MG63 (cell line): Measurements from ENCODE around the gene MARCHF3. TPM values are rescaled to one million over a fixed set of nuclear protein-coding genes. Genes with fewer than 3 reads are reported as not detected.
"Not testable (repeated sequence)": the region's sequence is repeated elsewhere in the genome, so short reads cannot be mapped to it uniquely, and the experiment has no call there.

ENCODE experiments used
- DNase-seq: peaks from one replicate; pipeline ENCODE4 v3.0.0-alpha.2; 2020
- H3K27me3 ChIP-seq: fragments of 250-450 bp; sonication (Bioruptor Pico); 2 replicates; pipeline ENCODE4 v1.5.1; 2020; ENCODE audit warnings: mild to moderate bottlenecking, moderate library complexity
- H3K36me3 ChIP-seq: fragments of 250-450 bp; sonication (Bioruptor Pico); 2 replicates; pipeline ENCODE4 v1.5.1; 2020; ENCODE audit warnings: mild to moderate bottlenecking, moderate library complexity
- H3K4me3 ChIP-seq: fragments of 250-450 bp; sonication (Bioruptor Pico); 2 replicates; pipeline ENCODE4 v1.5.1; 2020; ENCODE audit warnings: mild to moderate bottlenecking, moderate library complexity
- H3K9me3 ChIP-seq: fragments of 250-450 bp; sonication (Bioruptor Pico); 2 replicates; pipeline ENCODE4 v1.5.1; 2020; ENCODE audit warnings: mild to moderate bottlenecking, moderate library complexity
- total RNA-seq: library from RNA; depleted of rRNA; stranded (reverse); fragments of >200 nt; shearing (Covaris generic); gene quantifications from 2 replicates; pipeline ENCODE4 v1.2.3, GENCODE V29; 2014; ENCODE audit warnings: low replicate concordance

MARCHF3 gene
- total RNA-seq, 1 experiment from 2014 or later: 5.2 TPM

DNA sequence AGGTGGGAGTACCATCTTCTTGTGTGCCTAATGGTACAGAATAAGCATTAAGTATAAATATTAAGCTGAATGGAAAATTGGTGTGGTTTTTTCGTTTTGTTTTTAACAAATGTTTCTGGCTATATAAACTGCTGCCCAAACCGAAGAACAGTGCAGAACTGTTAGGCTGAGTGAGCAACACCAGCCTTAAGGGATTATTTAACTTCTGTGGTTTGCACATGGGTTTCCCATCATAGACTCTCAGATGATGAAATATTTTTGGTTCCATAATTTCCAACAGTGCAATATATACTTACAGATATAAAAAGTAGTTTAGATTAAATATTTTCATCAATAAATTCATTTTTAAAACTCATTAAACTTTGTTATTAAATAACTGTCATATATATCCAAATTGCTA lies 26.5 kb upstream of the MARCHF3 start:
- Histone ChIP-seq H3K4me3 (no peak overlapping the region), H3K36me3 (peaks cover 39% of the 10 kb centered on the region), H3K27me3 (no peaks in the 10 kb centered on the region), H3K9me3 (no peaks in the 10 kb centered on the region)
- DNase-seq: no peak

DNA sequence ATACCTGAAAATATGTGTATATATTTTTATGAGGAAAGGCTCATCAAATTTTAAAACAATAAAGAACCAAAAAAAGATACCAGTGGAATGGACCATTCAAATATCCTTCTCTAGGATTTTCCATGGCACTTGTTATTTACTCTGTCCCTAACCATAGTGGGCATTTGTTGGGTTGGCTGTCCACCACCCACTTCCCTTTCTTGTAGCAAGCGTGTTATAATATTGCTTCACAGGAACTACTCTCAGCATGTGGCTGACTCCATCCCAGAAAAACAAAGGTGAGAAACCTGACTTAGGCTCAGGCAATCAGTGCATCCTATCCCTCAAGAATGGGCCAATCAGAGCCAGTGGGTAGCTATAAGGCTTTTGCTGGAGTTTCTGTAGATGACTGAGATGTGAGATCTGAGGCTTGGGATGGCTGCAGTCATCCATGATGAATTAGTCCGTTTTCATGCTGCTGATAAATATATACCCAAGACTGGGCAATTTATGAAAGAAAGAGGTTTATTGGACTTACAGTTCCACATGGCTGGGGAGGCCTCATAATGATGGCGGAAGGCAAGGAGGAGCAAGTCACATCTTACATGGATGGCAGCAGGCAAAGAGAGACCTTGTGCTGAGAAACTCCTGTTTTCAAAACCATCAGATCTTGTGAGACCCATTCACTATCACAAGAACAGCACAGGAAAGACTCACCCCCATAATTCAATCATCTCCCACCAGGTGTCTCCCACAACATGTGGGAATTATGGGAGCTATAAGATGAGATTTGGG lies 25.7 kb upstream of the MARCHF3 start:
- no peak overlapping the region for H3K4me3 ChIP-seq
- H3K36me3 ChIP-seq: peaks cover 43% of the 10 kb centered on the region
- H3K9me3 ChIP-seq: no peaks in the 10 kb centered on the region
- DNase-seq: no peak
- H3K27me3 ChIP-seq: no peaks in the 10 kb centered on the region

DNA sequence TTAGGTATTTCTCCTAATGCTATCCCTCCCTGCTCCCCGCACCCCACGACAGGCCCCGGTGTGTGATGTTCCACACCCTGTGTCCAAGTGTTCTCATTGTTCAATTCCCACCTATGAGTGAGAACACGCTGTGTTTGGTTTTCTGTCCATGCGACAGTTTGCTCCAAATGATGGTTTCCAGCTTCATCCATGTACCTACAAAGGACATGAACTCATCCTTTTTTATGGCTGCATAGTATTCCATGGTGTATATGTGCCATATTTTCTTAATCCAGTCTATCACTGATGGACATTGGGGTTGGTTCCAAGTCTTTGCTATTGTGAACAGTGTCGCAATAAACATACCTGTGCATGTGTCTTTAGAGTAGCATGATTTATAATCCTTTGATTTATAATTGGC lies 23.2 kb upstream of the MARCHF3 start:
- not testable (repeated sequence) for H3K4me3 ChIP-seq, H3K9me3 ChIP-seq, H3K27me3 ChIP-seq, DNase-seq
- H3K36me3 ChIP-seq: peaks cover 43% of the 10 kb centered on the region

DNA sequence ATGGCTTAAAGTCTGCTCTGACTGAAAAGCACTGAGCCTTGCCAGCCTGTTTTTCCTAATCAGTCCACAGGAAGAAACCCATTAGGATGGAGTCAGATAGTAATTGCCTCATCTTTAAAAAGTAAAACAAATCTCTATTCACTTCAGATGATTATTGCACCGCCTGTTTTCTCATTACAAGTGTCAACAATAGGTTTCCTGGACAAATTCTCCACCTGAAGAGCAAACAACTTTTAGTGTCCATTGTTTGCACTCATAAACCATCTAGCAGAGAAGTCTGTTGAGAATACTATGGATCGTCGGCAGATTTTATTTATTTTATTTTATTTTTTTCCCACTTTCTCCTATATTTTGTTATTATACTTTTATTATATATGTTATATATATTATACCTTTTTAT lies 22.7 kb upstream of the MARCHF3 start:
- H3K9me3 ChIP-seq: no peaks in the 10 kb centered on the region
- H3K36me3 ChIP-seq: peaks cover 40% of the 10 kb centered on the region
- no peaks in the 10 kb centered on the region for H3K27me3 ChIP-seq
- no peak overlapping the region for H3K4me3 ChIP-seq
- DNase-seq: no peak

DNA sequence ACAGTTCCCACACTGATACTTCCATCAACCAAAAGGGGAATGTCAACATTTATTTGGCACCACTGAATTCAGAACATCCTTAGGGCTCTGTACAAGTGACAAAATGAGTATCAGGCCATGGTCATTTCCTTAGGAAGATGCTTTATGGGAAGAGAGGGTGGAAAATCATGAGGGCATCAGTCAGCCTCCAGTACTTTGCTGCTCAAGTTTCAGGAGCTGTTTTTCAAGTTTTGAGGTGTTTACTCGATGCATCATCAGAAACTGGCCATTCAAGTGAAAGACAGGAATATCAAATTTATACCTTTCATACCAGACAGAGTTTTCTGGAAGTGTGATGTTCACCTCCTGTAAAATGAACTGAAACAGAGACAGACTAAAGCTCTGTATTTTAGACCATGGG lies 21.2 kb upstream of the MARCHF3 start:
- H3K9me3 ChIP-seq: no peaks in the 10 kb centered on the region
- H3K4me3 ChIP-seq: no peak overlapping the region
- H3K27me3 ChIP-seq: no peaks in the 10 kb centered on the region
- peaks cover 35% of the 10 kb centered on the region for H3K36me3 ChIP-seq
- DNase-seq: no peak

DNA sequence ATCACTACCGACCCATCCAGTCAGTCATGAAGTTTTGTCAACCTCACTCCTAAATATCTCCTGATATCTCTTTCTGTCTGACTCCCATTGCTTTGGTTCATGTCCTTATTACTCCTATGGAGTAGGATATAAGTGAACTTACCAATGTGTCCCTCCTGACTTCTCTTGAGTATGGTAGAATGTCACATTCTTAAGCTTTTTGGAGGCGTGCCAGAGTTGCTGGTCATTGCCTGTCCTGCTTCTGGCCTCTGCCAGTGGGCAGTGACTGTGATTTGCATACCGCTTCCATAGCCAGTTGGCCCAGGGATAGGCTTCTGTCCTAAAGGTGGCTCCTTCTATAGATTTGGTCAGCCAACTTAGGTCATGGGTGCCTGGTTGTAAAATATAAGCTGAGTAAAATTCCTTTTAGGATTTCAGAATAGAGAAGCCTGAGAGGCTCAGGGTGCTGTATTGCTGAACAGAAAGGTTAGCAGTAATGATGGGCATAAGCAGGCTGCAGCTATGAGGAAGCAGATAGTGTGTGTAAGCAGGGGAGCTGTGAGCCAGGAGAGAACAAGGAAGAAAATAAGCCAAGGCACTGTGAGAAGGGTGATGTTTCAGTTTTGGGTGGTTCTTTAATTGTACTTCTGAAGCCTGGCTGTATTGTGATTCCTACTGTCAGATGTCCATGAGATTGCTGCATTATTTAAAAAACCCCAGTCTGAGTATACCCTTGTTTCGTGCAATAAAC lies 16.1 kb upstream of the MARCHF3 start:
- no peaks in the 10 kb centered on the region for H3K27me3 ChIP-seq
- H3K4me3 ChIP-seq: no peak overlapping the region
- DNase-seq: no peak
- H3K9me3 ChIP-seq: no peaks in the 10 kb centered on the region
- H3K36me3 ChIP-seq: peaks cover 8% of the 10 kb centered on the region

DNA sequence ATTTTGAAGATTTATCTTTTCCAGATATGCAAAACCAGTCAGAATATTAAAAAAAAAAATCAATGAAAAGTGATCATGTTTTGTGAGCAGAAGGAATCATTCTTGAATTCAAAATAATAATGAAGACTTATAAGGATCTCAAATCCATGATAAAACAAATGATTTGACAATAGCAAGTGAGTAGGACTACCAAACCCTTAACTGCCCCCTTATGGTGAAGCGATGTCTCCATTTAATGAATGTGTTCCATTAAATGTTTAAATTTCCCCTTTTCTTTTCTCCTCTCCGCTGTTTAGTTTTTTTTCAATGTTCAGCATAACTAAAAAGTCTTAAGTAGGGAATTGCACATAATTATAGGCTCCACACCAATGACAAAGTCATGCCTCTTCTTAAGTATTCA lies 12.2 kb upstream of the MARCHF3 start:
- H3K4me3 ChIP-seq: no peak overlapping the region
- no peak for DNase-seq
- H3K36me3 ChIP-seq: peaks cover 8% of the 10 kb centered on the region
- no peaks in the 10 kb centered on the region for H3K27me3 ChIP-seq
- H3K9me3 ChIP-seq: no peaks in the 10 kb centered on the region

DNA sequence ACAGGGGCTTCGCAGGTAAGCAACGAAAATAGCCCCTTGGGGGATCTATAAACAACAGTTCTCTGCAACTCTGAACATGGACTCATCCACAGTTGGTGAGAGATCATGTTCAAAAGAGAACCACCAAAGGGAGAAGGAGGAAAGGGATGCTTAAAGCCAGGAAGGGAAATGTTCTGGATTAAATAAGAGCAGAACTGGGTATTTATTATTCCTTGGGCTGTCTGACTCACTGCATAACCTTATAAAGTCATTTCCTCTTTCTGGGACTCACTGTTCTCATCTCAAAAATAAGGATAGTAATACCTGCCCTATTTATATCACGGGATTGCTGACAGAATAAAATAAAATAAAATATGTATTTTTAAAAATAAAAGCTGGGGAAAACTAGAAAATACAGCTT lies 11.2 kb upstream of the MARCHF3 start:
- H3K4me3 ChIP-seq: no peak overlapping the region
- no peaks in the 10 kb centered on the region for H3K9me3 ChIP-seq
- H3K36me3 ChIP-seq: no peaks in the 10 kb centered on the region
- H3K27me3 ChIP-seq: no peaks in the 10 kb centered on the region
- DNase-seq: no peak

DNA sequence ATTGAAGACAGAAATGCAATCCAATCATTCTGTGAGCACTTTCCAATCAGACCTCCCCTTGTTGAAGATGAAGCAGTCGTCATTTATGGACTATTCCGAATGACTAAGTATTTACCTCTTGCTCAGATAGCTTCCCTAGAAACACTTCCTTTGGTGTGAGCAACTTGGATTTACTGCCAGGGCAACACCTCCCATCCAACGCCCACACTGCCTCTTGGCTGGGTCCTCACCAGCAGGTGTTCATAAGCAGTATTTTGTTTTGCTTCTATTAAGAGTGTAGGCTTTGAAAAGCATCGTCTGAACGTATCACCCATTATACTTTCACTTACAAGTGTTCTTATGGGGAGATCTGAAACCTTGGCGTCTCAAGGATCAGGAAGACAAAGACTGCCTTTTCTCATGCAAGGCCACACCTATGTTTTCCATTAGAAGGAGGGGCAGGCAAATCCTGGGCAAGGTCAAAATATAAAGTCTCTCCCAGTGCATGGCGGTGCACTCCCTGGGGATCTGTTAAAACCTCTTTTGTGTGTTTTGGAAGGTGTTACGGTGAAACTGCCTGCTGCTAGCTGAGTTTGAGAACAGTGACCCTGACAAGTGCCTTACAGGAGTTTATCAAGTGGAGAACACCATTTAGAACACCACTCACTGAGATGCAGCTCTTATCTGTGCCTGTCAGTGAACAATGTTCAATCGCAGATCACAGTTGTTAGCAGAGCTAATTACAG lies 10.6 kb upstream of the MARCHF3 start:
- no peaks in the 10 kb centered on the region for H3K27me3 ChIP-seq
- H3K36me3 ChIP-seq: no peaks in the 10 kb centered on the region
- no peak overlapping the region for H3K4me3 ChIP-seq
- peak; percentile 50 for DNase-seq
- no peaks in the 10 kb centered on the region for H3K9me3 ChIP-seq

DNA sequence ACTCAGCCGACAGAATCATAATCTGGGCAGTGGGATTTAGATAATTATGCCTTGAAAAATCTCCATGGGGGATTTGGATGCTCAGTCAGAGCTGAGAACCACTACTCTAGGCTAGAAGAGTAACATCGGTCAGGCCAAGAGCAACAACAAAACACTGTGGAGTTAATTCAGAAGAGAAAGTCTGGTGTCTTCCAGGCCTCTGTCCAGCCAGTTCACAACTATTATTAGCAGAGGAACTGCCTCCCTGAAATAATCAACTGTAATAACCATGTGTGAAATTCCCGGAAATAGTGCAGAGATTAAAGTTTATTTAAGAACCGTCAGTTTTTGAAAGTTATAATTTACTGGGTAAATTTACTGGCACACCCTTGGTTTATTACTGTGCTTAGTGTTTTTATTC lies 8.2 kb upstream of the MARCHF3 start:
- no peak overlapping the region for H3K4me3 ChIP-seq
- H3K9me3 ChIP-seq: no peaks in the 10 kb centered on the region
- no peaks in the 10 kb centered on the region for H3K27me3 ChIP-seq
- H3K36me3 ChIP-seq: no peaks in the 10 kb centered on the region
- no peak for DNase-seq

DNA sequence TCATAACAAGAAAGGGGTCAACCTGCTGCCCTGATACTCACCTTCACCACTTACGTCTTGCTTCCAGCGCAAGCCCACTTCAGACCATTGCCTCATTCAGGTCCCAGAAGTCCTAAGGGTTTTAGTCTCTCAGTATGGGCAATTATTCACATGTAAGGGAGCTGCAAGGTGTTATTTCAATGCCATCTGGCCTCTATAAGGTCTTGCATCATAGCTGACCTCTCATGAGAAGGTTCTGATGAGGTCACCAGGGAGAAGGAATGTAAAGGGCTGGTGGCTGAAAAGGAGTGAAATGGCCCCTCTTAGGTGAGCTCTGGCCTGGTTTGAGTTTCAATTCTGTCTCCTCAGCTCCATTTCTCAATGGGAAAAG lies 1.5 kb upstream of the MARCHF3 start:
- no peak overlapping the region for H3K4me3 ChIP-seq
- no peaks in the 10 kb centered on the region for H3K27me3 ChIP-seq
- no peaks in the 10 kb centered on the region for H3K9me3 ChIP-seq
- H3K36me3 ChIP-seq: no peaks in the 10 kb centered on the region
- DNase-seq: no peak

DNA sequence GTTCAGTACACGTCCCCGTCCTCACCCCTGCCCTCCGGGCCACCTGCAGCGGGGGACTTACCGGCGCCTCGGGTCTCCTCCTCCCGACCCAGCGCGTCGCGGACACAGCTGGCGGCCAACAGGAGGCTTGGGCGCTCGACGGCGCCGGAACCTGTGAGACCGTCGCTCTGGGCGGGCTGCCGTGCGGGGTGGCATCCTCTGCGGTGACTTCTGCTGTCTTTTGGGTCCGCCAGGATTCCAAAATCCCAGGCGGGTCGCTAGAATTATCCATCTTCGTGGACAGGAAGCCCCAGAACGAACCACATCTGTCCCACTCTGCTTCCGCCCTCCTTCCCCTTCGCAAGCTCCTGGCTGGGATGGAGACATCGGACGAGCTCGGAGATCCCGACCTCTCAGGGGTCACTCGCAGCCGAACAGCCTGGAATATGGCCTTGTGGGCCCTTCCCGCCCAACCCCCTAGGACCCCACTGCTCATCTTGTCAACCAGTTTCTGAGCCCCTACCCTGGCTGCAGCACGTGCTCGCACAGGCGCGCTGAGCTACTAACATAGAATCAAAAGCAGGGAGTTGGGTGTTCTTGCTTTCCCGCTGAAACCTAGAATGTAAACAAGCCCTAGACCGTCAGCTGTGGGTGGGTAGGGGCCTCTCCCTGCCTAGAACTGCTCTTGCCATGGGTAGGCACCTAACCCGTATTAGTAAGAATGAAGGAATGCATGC lies 947 bp upstream of the MARCHF3 start:
- DNase-seq: no peak
- Histone ChIP-seq H3K9me3 (no peaks in the 10 kb centered on the region), H3K27me3 (no peaks in the 10 kb centered on the region), H3K4me3 (peak overlapping the region; percentile 96), H3K36me3 (no peaks in the 10 kb centered on the region)

DNA sequence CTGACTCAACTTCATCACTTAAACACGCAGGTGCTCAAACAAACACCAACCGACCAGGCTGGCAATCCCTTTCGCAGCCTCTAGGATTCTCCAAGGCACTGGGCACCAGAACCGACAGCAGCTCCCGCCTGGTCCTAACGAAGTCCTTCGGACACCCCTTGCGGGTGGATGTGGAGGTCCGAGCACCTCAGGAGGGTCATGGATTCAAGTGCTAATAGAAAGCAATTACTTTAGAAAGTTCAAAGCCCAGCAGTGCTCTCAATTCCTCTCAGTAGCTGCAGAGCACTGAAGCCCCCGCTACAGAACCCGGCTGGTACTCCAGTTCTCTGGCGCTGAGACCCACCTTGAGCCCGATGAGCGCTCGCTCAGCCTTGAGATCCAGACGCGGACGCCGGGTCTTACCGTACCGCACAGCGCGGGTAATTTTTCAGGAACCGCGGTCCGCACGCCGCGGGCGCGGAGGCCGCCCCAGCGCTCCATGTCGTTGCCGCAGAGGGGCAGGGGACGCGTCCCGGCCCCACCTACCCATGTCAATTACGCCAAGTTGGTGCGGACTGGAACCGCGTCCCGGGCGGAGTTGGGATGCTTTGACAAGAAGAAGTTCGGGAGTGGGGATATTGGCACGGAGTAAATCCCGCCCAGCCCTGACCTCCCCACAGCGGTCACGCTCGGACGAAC lies 638 bp downstream of the MARCHF3 start:
- DNase-seq: peak; percentile 82
- no peaks in the 10 kb centered on the region for H3K27me3 ChIP-seq
- no peaks in the 10 kb centered on the region for H3K36me3 ChIP-seq
- H3K9me3 ChIP-seq: no peaks in the 10 kb centered on the region
- H3K4me3 ChIP-seq: peak overlapping the region; percentile 96

DNA sequence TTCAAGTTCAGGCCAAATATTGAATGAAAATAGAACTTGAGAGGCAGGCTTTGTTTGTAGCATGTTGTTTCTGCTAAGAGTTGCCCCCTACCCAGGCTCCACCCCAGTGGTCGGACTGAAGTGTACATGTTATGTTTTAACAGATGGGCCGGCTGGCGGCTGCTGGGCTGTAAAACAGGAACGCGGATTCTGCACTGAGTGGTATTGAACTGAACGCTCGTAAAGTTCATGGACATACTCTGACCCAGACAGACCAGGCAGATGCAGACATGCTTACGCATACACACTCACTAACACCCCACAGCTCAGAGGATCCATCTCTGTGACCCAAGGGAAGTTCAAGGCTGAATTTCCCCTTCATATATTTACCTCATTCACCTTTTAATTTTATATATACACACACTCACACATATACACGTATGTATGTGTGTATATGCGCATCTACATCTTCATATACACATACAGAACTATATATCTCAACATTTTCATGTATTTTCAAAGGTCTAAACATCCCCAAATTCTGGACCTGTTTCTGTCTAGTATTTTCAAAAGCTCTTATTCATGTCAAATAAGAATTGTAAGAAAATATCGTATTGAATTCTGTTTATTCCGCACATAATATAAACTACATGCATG lies 1.4 kb downstream of the MARCHF3 start:
- H3K9me3 ChIP-seq: no peaks in the 10 kb centered on the region
- no peaks in the 10 kb centered on the region for H3K27me3 ChIP-seq
- DNase-seq: no peak
- peak overlapping the region; percentile 96 for H3K4me3 ChIP-seq
- no peaks in the 10 kb centered on the region for H3K36me3 ChIP-seq

DNA sequence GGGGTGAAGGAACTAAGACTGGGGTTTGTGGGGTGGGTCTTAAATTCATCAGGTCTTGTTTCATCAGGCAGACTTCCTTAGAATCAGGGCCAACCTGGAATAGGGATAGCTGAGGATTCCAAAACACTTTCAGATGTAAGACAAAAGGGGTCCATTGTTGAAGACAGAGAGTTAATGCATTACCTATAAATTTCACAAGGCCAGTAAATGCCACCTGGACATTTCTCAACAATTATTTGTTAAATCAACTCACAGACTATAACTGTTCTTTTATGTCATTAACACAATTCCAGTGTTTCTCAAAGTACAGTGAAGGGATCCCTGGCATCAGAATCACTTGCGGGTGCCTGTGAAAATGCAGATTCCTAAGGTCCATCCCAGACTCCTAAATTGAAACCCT lies 2.8 kb downstream of the MARCHF3 start:
- DNase-seq: no peak
- Histone ChIP-seq H3K36me3 (no peaks in the 10 kb centered on the region), H3K4me3 (no peak overlapping the region), H3K9me3 (no peaks in the 10 kb centered on the region), H3K27me3 (no peaks in the 10 kb centered on the region)

DNA sequence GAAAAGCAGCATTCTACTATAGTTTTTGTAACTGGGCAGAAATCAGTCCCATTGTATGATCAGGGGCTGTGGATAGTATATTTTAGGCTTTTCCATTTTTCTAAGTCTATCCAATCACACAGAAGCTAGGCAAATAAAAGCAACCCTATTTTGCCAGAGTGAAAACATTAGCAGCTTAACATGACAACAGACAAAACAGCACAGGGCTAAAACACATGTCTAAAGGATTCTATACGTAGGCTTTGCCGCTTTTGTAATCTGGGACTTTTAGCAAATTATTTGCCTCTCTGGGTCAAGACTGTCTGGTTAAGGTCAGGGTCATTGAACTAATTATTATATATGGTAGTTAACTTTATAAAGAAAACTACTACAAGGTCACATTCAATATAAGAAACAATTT lies 4.2 kb downstream of the MARCHF3 start:
- Histone ChIP-seq H3K36me3 (no peaks in the 10 kb centered on the region), H3K27me3 (no peaks in the 10 kb centered on the region), H3K9me3 (no peaks in the 10 kb centered on the region), H3K4me3 (no peak overlapping the region)
- DNase-seq: no peak
